Dedifferentiated amniotic fluid mesenchymal stem cell (primary cell): ENCODE data around the gene UGCG.

Experiments
- DNase-seq: peaks from one replicate; pipeline ENCODE4 v3.0.0-alpha.2; 2016; ENCODE audit errors: extremely low spot score

The UGCG gene

DNA sequence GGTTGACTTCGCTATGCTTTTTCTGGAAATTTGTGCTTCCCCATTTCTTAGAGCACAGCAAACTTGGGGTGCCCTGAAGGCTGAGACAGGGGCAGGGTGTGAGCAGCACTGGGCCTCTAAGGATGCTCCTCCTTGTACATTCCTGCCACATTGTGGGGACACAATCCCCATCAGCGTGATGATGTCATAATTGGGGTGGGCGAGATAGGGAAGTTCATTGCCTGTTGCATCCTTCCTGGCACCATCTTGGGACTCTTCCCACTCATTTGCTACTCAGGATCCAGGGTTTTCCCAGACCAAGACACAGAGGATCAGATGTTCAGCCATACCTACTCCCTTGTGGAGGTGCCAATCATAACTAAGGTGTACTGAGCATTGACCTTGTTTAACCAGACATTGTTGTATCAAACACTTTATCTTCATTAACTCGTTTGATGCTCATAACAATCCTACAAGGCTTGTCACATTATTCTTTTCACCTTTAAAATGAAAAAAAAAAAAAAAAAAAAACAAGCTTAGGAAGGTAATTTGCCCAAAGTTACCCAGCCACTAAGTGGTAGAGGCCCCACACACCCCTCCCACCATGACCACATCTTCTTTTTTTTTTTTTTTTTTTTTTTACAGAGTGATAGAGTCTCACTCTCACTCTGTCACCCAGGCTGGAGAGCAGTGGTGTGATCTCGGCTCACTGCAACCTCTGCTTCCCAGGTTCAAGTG is 87.6 kb downstream of the UGCG start:
- DNase-seq: no peak
